DOHH2 (cell line): Measurements from ENCODE around the gene ATP6V0A1.
"Not testable (repeated sequence)": the region's sequence is repeated elsewhere in the genome, so short reads cannot be mapped to it uniquely, and the experiment has no call there.

ENCODE experiments used
- H3F3A ChIP-seq: fragments of 200-600 bp; sonication (generic), shearing (Covaris generic); 2 replicates; pipeline ENCODE4 v1.6.0; 2016; ENCODE audit warnings: antibody characterized with exemption, mild to moderate bottlenecking; ENCODE audit not compliant: control insufficient read depth, insufficient read depth
- H3K27ac ChIP-seq: fragments of 200-600 bp; sonication (generic); 2 replicates; pipeline ENCODE4 v1.5.1; 2014; ENCODE audit warnings: low read depth, mild to moderate bottlenecking, low read length, moderate library complexity
- H3K27me3 ChIP-seq: fragments of 200-600 bp; sonication (generic); 2 replicates; pipeline ENCODE4 v1.6.1; 2014; ENCODE audit warnings: mild to moderate bottlenecking, low read length, mixed read lengths; ENCODE audit not compliant: control insufficient read depth
- H3K36me3 ChIP-seq: fragments of 200-600 bp; sonication (generic); 2 replicates; pipeline ENCODE4 v1.6.1; 2014; ENCODE audit warnings: mild to moderate bottlenecking, low read length, moderate library complexity, mixed read lengths; ENCODE audit not compliant: control insufficient read depth
- H3K4me1 ChIP-seq: fragments of 200-600 bp; sonication (generic); 2 replicates; pipeline ENCODE4 v1.6.1; 2014; ENCODE audit warnings: mild to moderate bottlenecking, low read length, mixed read lengths; ENCODE audit not compliant: control insufficient read depth
- H3K4me2 ChIP-seq: fragments of 200-600 bp; sonication (generic); 2 replicates; pipeline ENCODE4 v1.6.0; 2014; ENCODE audit warnings: mild to moderate bottlenecking, low read length, moderate library complexity
- H3K4me3 ChIP-seq: fragments of 200-600 bp; sonication (generic); 2 replicates; pipeline ENCODE4 v1.5.1; 2014; ENCODE audit warnings: mild to moderate bottlenecking, low read length, mixed read lengths
- H3K79me2 ChIP-seq: fragments of 200-600 bp; sonication (generic); 2 replicates; pipeline ENCODE4 v1.6.1; 2014; ENCODE audit warnings: mild to moderate bottlenecking, low read length, mixed read lengths; ENCODE audit not compliant: control insufficient read depth
- H3K9me2 ChIP-seq: fragments of 200-600 bp; sonication (generic); replicated peaks from 2 replicates; pipeline ENCODE4 v1.6.1; 2014; ENCODE audit warnings: mild to moderate bottlenecking, low read length, mixed read lengths; ENCODE audit not compliant: control insufficient read depth
- H3K9me3 ChIP-seq: fragments of 200-600 bp; sonication (generic); 2 replicates; pipeline ENCODE4 v1.6.1; 2014; ENCODE audit warnings: antibody characterized with exemption, low read length, mixed read lengths; ENCODE audit not compliant: control insufficient read depth, insufficient read depth
- H4K20me1 ChIP-seq: fragments of 200-600 bp; sonication (generic); 2 replicates; pipeline ENCODE4 v1.6.0; 2014; ENCODE audit warnings: low read depth, mild to moderate bottlenecking, antibody characterized with exemption, low read length, moderate library complexity; ENCODE audit not compliant: control insufficient read depth, insufficient read depth
- EZH2phosphoT487 ChIP-seq: fragments of 200-600 bp; sonication (generic); IDR thresholded peaks from 2 replicates; pipeline ENCODE4 v1.6.1; 2017; ENCODE audit warnings: borderline replicate concordance, mild to moderate bottlenecking, antibody characterized with exemption, low read length, moderate library complexity, mixed read lengths
- TF ChIP-seq, protein P1 (sequence below): fragments of 200-600 bp; sonication (generic); IDR thresholded peaks from one replicate; pipeline ENCODE4 v1.5.1; 2014; ENCODE audit warnings: antibody characterized with exemption, mild to moderate bottlenecking, low read depth, low read length; ENCODE audit not compliant: poor library complexity, severe bottlenecking

The ATP6V0A1 gene

DNA sequence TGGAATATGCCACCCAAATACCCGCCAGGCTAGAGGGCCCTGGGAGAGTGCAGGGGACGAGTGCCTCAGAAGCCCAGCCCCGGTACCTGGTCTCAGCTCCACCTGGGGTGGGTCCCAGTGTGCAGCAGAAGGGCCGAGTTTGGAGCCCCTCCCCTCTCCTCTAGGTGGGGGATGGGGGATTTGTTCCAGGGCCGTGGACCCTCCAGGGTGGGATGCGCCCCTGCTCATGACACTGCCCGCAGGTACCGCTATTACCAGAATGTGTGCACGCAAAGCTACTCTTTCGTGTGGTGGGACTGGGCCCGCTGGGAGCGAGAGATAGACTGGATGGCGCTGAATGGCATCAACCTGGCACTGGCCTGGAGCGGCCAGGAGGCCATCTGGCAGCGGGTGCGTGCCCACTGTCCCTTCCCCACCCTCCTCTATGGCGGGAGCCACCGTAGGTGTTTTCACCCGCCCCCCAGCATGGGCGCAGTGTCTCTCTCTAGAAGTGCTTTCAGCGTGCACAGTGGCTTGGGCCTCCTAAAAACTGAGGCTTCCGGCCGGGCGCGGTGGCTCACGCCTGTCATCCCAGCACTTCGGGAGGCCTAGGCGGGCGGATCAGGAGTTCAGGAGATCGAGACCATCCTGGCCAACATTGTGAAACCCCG is 78.6 kb downstream of the ATP6V0A1 start:
- no peaks in the 10 kb centered on the region for H3K9me3 ChIP-seq
- H3K36me3 ChIP-seq = peaks cover 12% of the 10 kb centered on the region; the same call in 1 of the 2 replicates
- H3K27me3 ChIP-seq = peaks cover 3% of the 10 kb centered on the region; the same call in 1 of the 2 replicates
- H3K79me2 ChIP-seq = peaks cover 11% of the 10 kb centered on the region
- H3K4me2 ChIP-seq = peak overlapping the region; percentile 83
- H3K4me3 ChIP-seq = peak overlapping the region; percentile 72
- peaks cover 10% of the 10 kb centered on the region for H4K20me1 ChIP-seq
- 0 out of 2 replicates have a peak overlapping the region, but pooled peaks have one; percentile 0 for H3K27ac ChIP-seq
- H3F3A ChIP-seq = peaks cover 5% of the 10 kb centered on the region; the same call in 1 of the 2 replicates
- H3K9me2 ChIP-seq = no peaks in the 10 kb centered on the region
- peaks cover 26% of the 10 kb centered on the region for H3K4me1 ChIP-seq
- TF ChIP-seq, protein P1, sequence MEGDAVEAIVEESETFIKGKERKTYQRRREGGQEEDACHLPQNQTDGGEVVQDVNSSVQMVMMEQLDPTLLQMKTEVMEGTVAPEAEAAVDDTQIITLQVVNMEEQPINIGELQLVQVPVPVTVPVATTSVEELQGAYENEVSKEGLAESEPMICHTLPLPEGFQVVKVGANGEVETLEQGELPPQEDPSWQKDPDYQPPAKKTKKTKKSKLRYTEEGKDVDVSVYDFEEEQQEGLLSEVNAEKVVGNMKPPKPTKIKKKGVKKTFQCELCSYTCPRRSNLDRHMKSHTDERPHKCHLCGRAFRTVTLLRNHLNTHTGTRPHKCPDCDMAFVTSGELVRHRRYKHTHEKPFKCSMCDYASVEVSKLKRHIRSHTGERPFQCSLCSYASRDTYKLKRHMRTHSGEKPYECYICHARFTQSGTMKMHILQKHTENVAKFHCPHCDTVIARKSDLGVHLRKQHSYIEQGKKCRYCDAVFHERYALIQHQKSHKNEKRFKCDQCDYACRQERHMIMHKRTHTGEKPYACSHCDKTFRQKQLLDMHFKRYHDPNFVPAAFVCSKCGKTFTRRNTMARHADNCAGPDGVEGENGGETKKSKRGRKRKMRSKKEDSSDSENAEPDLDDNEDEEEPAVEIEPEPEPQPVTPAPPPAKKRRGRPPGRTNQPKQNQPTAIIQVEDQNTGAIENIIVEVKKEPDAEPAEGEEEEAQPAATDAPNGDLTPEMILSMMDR = no peak
- TF ChIP-seq EZH2phosphoT487 = no peak

DNA sequence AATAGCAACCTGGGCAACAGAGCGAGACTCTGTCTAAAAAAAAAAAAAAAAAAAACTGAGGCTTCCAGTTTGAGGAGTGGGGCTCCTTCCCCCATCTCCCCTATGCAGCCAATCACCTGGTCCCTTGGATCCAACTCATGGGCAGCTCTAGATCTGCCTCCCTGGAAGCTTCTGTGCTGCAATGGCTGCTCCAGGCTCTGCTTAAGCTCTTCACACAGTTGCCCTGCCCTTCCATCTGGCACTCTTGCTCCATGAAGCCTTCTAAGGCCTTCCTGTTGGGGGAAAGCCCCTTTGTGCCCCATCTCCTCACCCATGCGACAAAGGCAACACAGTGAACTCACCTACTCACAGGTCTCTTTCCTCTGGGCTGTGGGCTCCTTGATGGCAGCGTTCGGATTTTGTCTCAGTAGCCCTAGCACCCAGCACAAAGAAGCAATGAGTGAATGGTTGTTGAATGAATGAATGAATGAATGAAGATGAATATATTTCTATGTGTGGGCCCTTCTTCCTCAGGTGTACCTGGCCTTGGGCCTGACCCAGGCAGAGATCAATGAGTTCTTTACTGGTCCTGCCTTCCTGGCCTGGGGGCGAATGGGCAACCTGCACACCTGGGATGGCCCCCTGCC is 79.3 kb downstream of the ATP6V0A1 start:
- no peak overlapping the region for H3K27ac ChIP-seq
- H3K4me3 ChIP-seq = no peak overlapping the region
- no peak for TF ChIP-seq EZH2phosphoT487
- TF ChIP-seq, protein P1 = no peak
- peaks cover 10% of the 10 kb centered on the region for H4K20me1 ChIP-seq
- H3K4me2 ChIP-seq = no peak overlapping the region
- peaks cover 11% of the 10 kb centered on the region for H3K79me2 ChIP-seq
- peaks cover 12% of the 10 kb centered on the region; the same call in 1 of the 2 replicates for H3K36me3 ChIP-seq
- peaks cover 5% of the 10 kb centered on the region; the same call in 1 of the 2 replicates for H3F3A ChIP-seq
- H3K27me3 ChIP-seq = peaks cover 3% of the 10 kb centered on the region; the same call in 1 of the 2 replicates
- H3K9me3 ChIP-seq = no peaks in the 10 kb centered on the region
- peaks cover 24% of the 10 kb centered on the region for H3K4me1 ChIP-seq
- H3K9me2 ChIP-seq = no peaks in the 10 kb centered on the region

DNA sequence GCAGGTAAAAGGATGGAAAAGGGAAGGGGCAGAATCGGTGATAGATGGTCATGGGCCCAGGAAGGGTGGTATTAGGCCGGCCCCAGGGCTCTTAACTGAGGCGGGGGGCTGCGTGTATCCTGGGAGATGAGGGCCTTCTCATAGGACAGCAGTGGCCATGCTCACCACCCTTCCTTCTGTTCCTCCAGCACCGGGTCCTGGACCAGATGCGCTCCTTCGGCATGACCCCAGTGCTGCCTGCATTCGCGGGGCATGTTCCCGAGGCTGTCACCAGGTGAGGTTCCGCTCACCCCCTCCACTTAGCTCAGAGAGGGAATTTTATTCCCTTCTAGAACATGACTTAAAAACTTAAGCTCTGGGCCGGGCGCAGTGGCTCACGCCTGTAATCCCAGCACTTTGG is 79.8 kb downstream of the ATP6V0A1 start:
- Histone ChIP-seq H3K27ac (no peak overlapping the region), H3K4me1 (peaks cover 20% of the 10 kb centered on the region), H3F3A (peaks cover 2% of the 10 kb centered on the region; the same call in 1 of the 2 replicates), H4K20me1 (peaks cover 10% of the 10 kb centered on the region), H3K27me3 (peaks cover under 1% of the 10 kb centered on the region; the same call in 1 of the 2 replicates), H3K4me2 (no peak overlapping the region), H3K4me3 (no peak overlapping the region), H3K9me2 (no peaks in the 10 kb centered on the region), H3K36me3 (peaks cover 12% of the 10 kb centered on the region; the same call in 1 of the 2 replicates), H3K79me2 (peaks cover 11% of the 10 kb centered on the region), H3K9me3 (no peaks in the 10 kb centered on the region)
- no peak for TF ChIP-seq EZH2phosphoT487
- TF ChIP-seq, protein P1 = no peak

DNA sequence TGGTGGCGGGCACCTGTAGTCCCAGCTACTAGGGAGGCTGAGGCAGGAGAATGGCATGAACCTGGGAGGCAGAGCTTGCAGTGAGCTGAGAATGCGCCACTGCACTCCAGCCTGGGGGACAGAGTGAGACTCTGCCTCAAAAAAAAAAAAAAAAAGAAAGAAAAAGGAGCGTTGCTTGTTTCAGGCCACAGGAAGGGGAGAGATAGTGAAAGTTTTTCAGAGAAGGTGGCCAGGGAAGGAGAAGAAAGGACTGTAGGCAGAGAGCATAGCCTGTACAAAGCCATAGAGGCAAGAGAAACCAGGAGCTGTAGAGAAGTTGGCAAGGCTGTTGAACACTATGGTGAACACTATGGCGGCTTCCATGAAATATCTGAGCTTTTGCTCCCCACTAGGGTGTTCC is 81.9 kb downstream of the ATP6V0A1 start:
- H3K4me1 ChIP-seq = peaks cover 13% of the 10 kb centered on the region
- H4K20me1 ChIP-seq, H3K27ac ChIP-seq, H3K9me3 ChIP-seq, H3F3A ChIP-seq, H3K9me2 ChIP-seq, H3K4me3 ChIP-seq, H3K27me3 ChIP-seq, H3K4me2 ChIP-seq: not testable (repeated sequence)
- peaks cover 12% of the 10 kb centered on the region; the same call in 1 of the 2 replicates for H3K36me3 ChIP-seq
- peaks cover 11% of the 10 kb centered on the region for H3K79me2 ChIP-seq
